ENCODE results near the gene CNTRL.
"Not testable (repeated sequence)": the region's sequence is repeated elsewhere in the genome, so short reads cannot be mapped to it uniquely, and the experiment has no call there.

The CNTRL gene

GRCh38 chr9:121133104-121133816 lies 58.5 kb downstream of the CNTRL start:
- DNase-seq (ENCODE audit: low read depth): peak; percentile 43

GRCh38 chr9:121135642-121136041 lies 60.9 kb downstream of the CNTRL start:
- DNase-seq (ENCODE audit: low read depth): no peak

GRCh38 chr9:121138561-121138960 lies 63.8 kb downstream of the CNTRL start:
- no peak for DNase-seq (ENCODE audit: low read depth)

GRCh38 chr9:121138973-121139372 lies 64.2 kb downstream of the CNTRL start:
- no peak for DNase-seq (ENCODE audit: low read depth)

GRCh38 chr9:121140162-121140561 lies 65.4 kb downstream of the CNTRL start:
- DNase-seq (ENCODE audit: low read depth): no peak

- DNase-seq (ENCODE audit: low read depth): no peak
Observed at GRCh38 chr9:121141306-121141705, 66.6 kb downstream of the CNTRL start.

GRCh38 chr9:121141706-121142105 lies 67.0 kb downstream of the CNTRL start:
- DNase-seq (ENCODE audit: low read depth): no peak

GRCh38 chr9:121143771-121144170 lies 69.0 kb downstream of the CNTRL start:
- DNase-seq (ENCODE audit: low read depth): no peak

GRCh38 chr9:121144482-121144881 lies 69.7 kb downstream of the CNTRL start:
- DNase-seq (ENCODE audit: low read depth): no peak

- no peak for DNase-seq (ENCODE audit: low read depth)
Observed at GRCh38 chr9:121150188-121150587, 75.4 kb downstream of the CNTRL start.

- DNase-seq (ENCODE audit: low read depth): no peak
Observed at GRCh38 chr9:121153642-121154041, 78.9 kb downstream of the CNTRL start.

GRCh38 chr9:121154782-121155181 lies 80.0 kb downstream of the CNTRL start:
- DNase-seq (ENCODE audit: low read depth): no peak

- DNase-seq (ENCODE audit: low read depth): no peak
Observed at GRCh38 chr9:121156263-121156731, 81.5 kb downstream of the CNTRL start.

- DNase-seq (ENCODE audit: low read depth): no peak
Observed at GRCh38 chr9:121157939-121158338, 83.2 kb downstream of the CNTRL start.

- no peak for DNase-seq (ENCODE audit: low read depth)
Observed at GRCh38 chr9:121160025-121160424, 85.3 kb downstream of the CNTRL start.

- no peak for DNase-seq (ENCODE audit: low read depth)
Observed at GRCh38 chr9:121168052-121168451, 93.3 kb downstream of the CNTRL start.

GRCh38 chr9:121169094-121169601 lies 94.4 kb downstream of the CNTRL start:
- no peak for DNase-seq (ENCODE audit: low read depth)

- no peak for DNase-seq (ENCODE audit: low read depth)
Observed at GRCh38 chr9:121171236-121171635, 96.5 kb downstream of the CNTRL start.

GRCh38 chr9:121172726-121173487 lies 98.2 kb downstream of the CNTRL start:
- no peak for DNase-seq (ENCODE audit: low read depth)

- no peak for DNase-seq (ENCODE audit: low read depth)
Observed at GRCh38 chr9:121173501-121173900, 98.7 kb downstream of the CNTRL start.

- DNase-seq (ENCODE audit: low read depth): no peak
Observed at GRCh38 chr9:121178676-121179372, 104.1 kb downstream of the CNTRL start.

GRCh38 chr9:121179373-121179721 lies 104.6 kb downstream of the CNTRL start:
- DNase-seq (ENCODE audit: low read depth): not testable (repeated sequence)

All from activated T-helper 9 cell treated with anti-CD3 and anti-CD28 coated beads, Interleukin-2, amount 50 U/mL, for 16 hours (primary cell).